EL (cell line): ENCODE data around the gene MACROD2.
"Not testable (repeated sequence)": the region's sequence is repeated elsewhere in the genome, so short reads cannot be mapped to it uniquely, and the experiment has no call there.

Experiments used
- DNase-seq: peaks from one replicate; pipeline ENCODE4 v3.0.0-alpha.2; 2016

The MACROD2 gene

GRCh38 chr20:15742627-15743026 is 1747.3 kb downstream of the MACROD2 start:
- DNase-seq: no peak

- DNase-seq: no peak
These were observed 1760.9 kb downstream of the MACROD2 start for GRCh38 chr20:15756002-15756753.

GRCh38 chr20:15756754-15757115 is 1761.4 kb downstream of the MACROD2 start:
- no peak for DNase-seq

DNA sequence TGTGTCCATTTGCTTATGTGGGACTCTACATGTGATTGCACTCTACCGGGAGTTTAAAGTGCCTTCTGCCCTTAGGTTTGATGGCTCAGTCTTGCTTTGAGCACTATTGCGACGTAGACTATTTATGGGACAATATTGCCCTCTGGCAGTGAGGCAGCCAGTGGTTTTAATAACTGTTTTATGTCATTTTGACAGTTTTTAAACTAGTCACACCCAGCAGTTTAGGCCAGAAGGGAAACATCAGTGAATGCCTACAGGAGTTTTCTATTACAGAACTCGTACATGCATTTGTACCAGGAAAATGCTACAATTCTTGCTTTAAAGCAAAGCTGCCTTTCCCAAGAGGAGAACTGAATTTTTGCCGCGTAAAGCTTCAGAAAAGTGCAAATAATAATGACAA is 1764.3 kb downstream of the MACROD2 start:
- peak; percentile 34 for DNase-seq

- no peak for DNase-seq
These were observed 1764.8 kb downstream of the MACROD2 start for GRCh38 chr20:15760001-15760621.

- DNase-seq: no peak
These were observed 1768.0 kb downstream of the MACROD2 start for GRCh38 chr20:15763366-15763765.

DNA sequence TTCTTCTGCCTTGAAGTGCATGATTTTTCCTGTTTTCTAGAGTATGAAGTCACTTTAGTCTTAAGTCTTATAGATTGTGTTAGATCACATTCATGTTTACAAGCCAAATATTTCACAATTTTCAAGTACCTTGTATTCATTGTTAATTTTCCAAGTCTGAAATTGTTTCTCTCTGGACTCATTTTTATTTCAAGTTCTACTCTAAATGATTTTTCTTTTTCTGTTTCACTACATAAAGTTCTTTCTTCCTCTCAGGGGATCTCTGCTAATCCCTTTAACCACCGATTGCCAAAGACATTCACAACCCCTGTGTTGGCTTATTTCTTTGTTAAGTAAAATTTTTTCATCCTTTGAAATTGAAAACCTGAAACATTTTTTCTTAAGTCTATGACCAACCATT is 1772.3 kb downstream of the MACROD2 start:
- DNase-seq: no peak

DNA sequence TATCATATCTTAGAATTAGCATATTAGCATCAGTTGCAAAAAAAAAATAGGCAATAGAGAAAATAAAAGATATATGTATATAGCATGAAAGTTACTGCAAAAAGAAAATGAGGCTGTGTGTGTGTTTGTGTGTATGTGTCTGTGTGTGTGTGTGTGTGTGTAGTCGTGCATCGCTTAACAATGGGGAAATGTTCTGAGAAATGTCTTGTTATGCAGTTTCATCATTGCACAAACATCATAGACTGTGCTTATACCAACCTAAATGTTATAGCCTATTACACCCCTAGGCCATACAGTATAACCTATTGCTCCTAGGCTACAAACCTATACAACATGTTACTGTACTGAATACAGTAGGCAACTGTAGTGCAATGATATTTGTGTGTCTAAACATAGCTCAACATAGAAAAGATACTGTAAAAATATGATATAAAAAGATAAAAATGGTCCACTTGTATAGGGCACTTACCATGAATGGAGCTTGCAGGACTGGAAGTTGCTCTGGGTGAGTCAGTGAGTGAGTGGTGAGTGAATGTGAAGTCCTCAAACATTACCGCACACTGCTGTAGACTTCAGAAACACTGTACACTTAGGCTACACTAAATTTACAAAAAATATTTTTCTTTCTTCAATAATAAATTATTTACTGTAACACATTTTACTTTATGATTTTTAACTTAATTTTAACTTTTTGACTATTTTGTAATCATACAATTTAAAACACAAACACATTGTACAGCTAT is 1772.9 kb downstream of the MACROD2 start:
- DNase-seq: no peak

DNA sequence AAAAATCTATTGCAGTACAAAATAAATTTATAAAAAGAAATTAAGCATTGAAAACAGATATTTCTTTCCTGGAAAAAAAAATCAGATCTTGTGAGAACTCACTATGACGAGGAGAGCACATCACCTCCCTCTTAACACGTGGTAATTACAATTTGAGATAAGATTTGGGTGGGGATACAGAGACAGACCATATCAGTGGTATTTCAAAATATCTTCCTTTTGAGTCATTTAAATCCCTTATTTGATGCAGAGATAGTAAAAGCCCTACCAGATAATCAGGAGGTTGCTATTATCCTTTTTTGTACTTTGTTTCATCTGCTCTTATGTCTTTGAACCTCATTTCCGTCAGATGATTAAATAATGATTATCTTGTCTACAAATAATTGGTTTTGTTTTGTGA is 1777.5 kb downstream of the MACROD2 start:
- no peak for DNase-seq

- DNase-seq: no peak
These were observed 1779.6 kb downstream of the MACROD2 start for GRCh38 chr20:15774926-15775325.

- no peak for DNase-seq
These were observed 1781.6 kb downstream of the MACROD2 start for GRCh38 chr20:15776770-15777466.

- no peak for DNase-seq
These were observed 1788.7 kb downstream of the MACROD2 start for GRCh38 chr20:15784020-15784419.

DNA sequence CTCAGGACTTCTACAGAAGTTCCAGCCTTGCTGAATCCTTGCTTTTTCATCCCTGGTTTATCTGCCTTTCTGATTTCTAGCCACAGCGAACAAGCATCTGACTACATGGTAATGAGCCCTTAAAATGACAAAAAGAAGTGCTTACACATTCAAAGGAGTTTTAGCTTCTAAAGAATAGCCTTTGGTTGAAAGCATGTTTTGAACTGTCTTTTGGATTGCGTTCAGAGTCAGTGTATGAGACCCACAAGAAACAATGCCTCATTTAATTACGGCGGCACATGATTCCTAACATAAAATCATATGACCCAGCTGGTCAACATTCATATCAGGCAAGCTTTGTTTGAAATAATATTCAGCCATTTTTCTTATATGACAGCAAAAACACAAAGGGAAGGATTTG is 1793.8 kb downstream of the MACROD2 start:
- no peak for DNase-seq

- no peak for DNase-seq
These were observed 1797.5 kb downstream of the MACROD2 start for GRCh38 chr20:15792855-15793254.

GRCh38 chr20:15794409-15794808 is 1799.1 kb downstream of the MACROD2 start:
- DNase-seq: no peak

- DNase-seq: no peak
These were observed 1800.1 kb downstream of the MACROD2 start for GRCh38 chr20:15795305-15796019.

- DNase-seq: peak; percentile 34
These were observed 1804.6 kb downstream of the MACROD2 start for GRCh38 chr20:15799871-15800270.

DNA sequence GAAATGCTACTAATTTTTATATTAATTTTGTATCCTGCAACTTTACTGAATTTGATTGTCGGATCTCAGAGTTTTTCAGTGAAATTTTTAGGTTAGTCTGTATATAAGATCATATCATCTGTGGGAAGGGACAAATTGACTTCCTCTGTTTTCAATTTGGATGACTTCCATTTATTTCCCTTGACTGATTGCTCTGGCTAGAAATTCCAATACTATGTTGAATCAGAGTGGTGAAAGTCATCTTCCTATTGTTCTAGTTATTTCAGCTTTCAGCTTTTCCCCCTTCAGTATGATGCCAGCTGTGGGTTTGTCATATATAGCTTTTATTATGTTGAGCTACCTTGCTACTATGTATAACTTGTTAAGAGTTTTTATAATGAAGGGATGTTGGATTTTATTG is 1806.7 kb downstream of the MACROD2 start:
- DNase-seq: no peak

- DNase-seq: no peak
These were observed 1809.8 kb downstream of the MACROD2 start for GRCh38 chr20:15805154-15805553.

DNA sequence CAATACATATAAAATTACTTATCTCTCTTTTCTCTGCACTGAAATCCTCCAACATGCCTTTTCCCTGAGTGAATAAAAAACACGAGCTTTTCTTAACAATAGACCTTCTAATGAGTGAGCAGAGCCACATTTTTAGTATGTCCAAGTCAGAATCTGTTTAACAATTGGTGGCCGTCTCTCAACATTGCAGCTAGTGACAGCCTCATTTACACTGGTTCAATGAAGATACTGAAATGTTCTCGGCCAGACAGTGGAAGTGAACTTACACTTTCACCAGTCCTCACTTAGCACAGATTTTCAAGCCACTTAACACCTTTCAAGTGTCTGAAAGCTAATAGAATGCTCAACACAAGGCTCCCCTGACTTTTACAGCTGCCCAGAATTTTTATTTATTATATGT is 1810.8 kb downstream of the MACROD2 start:
- DNase-seq: no peak

DNA sequence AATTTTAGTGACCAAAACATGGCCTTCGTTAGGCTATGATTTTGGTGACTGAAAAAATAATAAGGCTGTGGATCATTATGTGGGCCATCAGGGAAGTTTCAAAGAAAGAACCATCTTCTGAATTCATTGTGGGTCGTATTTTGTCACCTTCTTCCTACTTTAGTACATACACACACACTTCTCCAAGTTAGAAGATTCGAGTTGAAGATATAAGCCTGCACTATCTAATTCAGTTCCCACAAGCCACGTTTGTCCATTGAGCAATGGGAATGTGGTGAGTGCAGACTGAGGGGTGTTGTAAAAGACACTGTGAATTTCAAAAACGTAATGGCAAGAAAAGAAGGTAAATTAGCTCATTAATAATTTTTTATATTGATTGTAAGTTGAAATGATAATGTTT is 1812.0 kb downstream of the MACROD2 start:
- DNase-seq: no peak

DNA sequence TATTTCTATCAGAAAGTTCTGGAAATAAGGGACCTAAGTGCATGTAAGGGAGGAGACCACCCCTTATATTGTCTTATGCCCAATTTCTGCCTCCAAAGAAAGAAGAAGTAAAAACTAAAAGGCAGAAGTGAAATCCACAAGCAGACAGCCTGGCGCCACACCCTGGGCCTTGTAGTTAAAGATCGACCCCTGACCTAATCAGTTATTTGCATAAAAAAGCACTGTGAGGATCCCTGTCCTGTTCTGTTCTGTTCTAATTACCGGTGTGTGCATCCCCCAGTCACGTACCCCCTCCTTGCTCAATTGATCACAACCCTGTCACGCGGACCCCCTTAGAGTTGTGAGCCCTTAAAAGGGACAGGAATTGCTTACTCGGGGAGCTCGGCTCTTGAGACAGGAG is 1812.5 kb downstream of the MACROD2 start:
- not testable (repeated sequence) for DNase-seq

DNA sequence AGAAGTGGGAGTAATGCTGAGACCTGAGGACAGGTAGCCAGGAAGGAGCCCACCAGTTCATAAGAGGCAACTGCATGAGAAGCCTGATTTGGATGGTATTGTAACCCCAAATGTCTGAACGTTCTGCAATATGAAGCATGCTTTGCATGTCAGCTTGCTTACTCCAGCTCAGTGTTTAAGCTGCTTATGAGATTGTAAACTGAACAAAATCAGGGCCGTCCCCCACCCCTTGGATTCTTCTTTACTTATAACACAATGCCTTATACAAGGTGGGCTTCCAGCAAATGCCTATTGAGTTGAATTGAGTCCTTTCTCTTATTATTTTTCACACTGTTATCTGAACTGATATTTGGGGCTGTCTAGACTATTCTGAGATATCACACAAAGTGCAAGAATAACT is 1816.6 kb downstream of the MACROD2 start:
- no peak for DNase-seq
